Sigmoid colon (tissue), 7 donors: ENCODE data around the gene POLR2B. TPM values are rescaled to one million over a fixed set of nuclear protein-coding genes. Genes with fewer than 3 reads are reported as not detected.
A peak's percentile ranks its signal among the peaks of the same experiment; 100 is the strongest.

ENCODE experiments used
- DNase-seq: peaks from one replicate; pipeline ENCODE4 v3.0.0-alpha.2; 2019
- H3K27ac ChIP-seq, 4 donors: fragments of 200-600 bp; sonication (generic); one replicate each; pipeline ENCODE4 v1.5.1; 2016 to 2019; ENCODE audit warnings: mild to moderate bottlenecking in 1 of 4
- H3K27me3 ChIP-seq, 3 donors: fragments of 200-600 bp; sonication (generic); one replicate each; pipeline ENCODE4 v1.5.1; 2019; ENCODE audit warnings: mild to moderate bottlenecking in 1 of 3
- H3K36me3 ChIP-seq, 4 donors: fragments of 200-600 bp; sonication (generic); one replicate each; pipeline ENCODE4 v1.5.1; 2016 to 2019
- H3K4me1 ChIP-seq, 4 donors: fragments of 200-600 bp; sonication (generic); one replicate each; pipeline ENCODE4 v1.5.1; 2017 to 2019
- H3K4me3 ChIP-seq, 4 donors: fragments of 200-600 bp; sonication (generic); one replicate each; pipeline ENCODE4 v1.5.1; 2017 to 2019; ENCODE audit warnings: mild to moderate bottlenecking in 2 of 4, moderate library complexity in 1 of 4
- H3K9me3 ChIP-seq, 4 donors: fragments of 200-600 bp in 3 of 4; sonication (generic) in 3 of 4; one replicate each; pipeline versions ENCODE4 v1.5.1 to v1.6.1; 2013 to 2019
- CTCF ChIP-seq, 4 experiments: fragments of 450-650 bp in 3 of 4; fragments of 200-600 bp in 1 of 4; IDR thresholded peaks; one replicate each; pipeline ENCODE4 v1.5.1; 2016 to 2019; ENCODE audit warnings: antibody characterized with exemption in 4 of 4, mild to moderate bottlenecking in 3 of 4, moderate library complexity in 2 of 4
- EP300 ChIP-seq, 4 donors: sonication (generic); formaldehyde crosslinking; IDR thresholded peaks; one replicate each; pipeline ENCODE4 v1.6.1; 2017; ENCODE audit warnings: antibody characterized with exemption in 4 of 4
- POLR2A ChIP-seq, 2 donors: fragments of 450-650 bp; IDR thresholded peaks; one replicate each; pipeline ENCODE4 v1.6.1; 2016; ENCODE audit warnings: antibody characterized with exemption in 2 of 2, mild to moderate bottlenecking in 2 of 2, moderate library complexity in 2 of 2
- POLR2AphosphoS5 ChIP-seq, 4 donors: sonication (generic); formaldehyde crosslinking; IDR thresholded peaks; one replicate each; pipeline ENCODE4 v1.6.1; 2017; ENCODE audit warnings: antibody characterized with exemption in 4 of 4
- WGBS, 2 donors: extraction: QIAGEN DNeasy Blood & Tissue Kit; methylation state at CpG; one replicate each; pipeline ENCODE4 v1.1.7; 2013; 5-methylcytosine and 5-hydroxymethylcytosine counted together
- intact Hi-C: fragments of 100-400 bp; cut with DNase I; formaldehyde crosslinking; loops from one replicate; pipeline ENCODE4 v1.15.1; 2023
- polyA plus RNA-seq, 3 donors: library from polyadenylated mRNA; stranded (reverse); fragments of 200-250 nt; gene quantifications; one replicate each; pipeline ENCODE4 v1.2.3, GENCODE V29; 2013
- total RNA-seq, 4 donors: library from RNA; depleted of rRNA; stranded (reverse); fragments of >200 nt; gene quantifications; one replicate each; pipeline ENCODE4 v1.1.0, GENCODE V29; 2016
- donor health status: healthy with polysubstance abuse.
- donor health status: Bipolar disorder and iron deficiency.
- donor health status: healthy.

POLR2B gene
- total and polyA plus RNA-seq, 7 donors, result 21.6 to 87.8 (median 57.6) TPM

GRCh38 chr4:57034520-57034919, 55.8 kb downstream of the POLR2B start:
- H3K4me3 ChIP-seq, result no peak overlapping the region
- peaks cover 0 to 39% (median 27%) of the 10 kb centered on the region in 4 donors for H3K36me3 ChIP-seq
- 72 to 83% methylated on average over 3 of the region's 3 CpGs for WGBS, 2 donors
- intact Hi-C loops, result no loop called here
- no peak for DNase-seq
- no peaks in the 10 kb centered on the region for H3K9me3 ChIP-seq
- no peaks in the 10 kb centered on the region for H3K27me3 ChIP-seq
- H3K27ac ChIP-seq, result peak overlapping the region in 2 of 4 donors; percentile 9 to 10
- H3K4me1 ChIP-seq, result peaks cover 0 to 12% (median 5%) of the 10 kb centered on the region in 4 donors
- no peak for TF ChIP-seq CTCF (IDR thresholded peaks at IDR 0.05)

GRCh38 chr4:57037982-57038604, 59.4 kb downstream of the POLR2B start:
- no peaks in the 10 kb centered on the region for H3K9me3 ChIP-seq
- no peak overlapping the region for H3K4me3 ChIP-seq
- intact Hi-C loops, result loop anchor here (1.0 to 2.0 kb wide), 2 partner anchors 72 to 127 kb away; partner anchors contain the start of gene IGFBP7
- peak overlapping the region in 3 of 4 donors; percentile 32 to 56 (median 43) for H3K27ac ChIP-seq
- H3K4me1 ChIP-seq, result peaks cover 0 to 37% (median 15%) of the 10 kb centered on the region in 4 donors
- 32 to 46% methylated on average over 15 of the region's 15 CpGs for WGBS, 2 donors
- peaks cover 0 to 13% (median 8%) of the 10 kb centered on the region in 4 donors for H3K36me3 ChIP-seq
- TF ChIP-seq EP300 (IDR thresholded peaks at IDR 0.05) (no peak), CTCF (IDR thresholded peaks at IDR 0.05) (peak; percentile 71 to 86 (median 80)), POLR2A (IDR thresholded peaks at IDR 0.05) (no peak), POLR2AphosphoS5 (IDR thresholded peaks at IDR 0.05) (peak in 3 of 4 donors; percentile 24 to 53 (median 45))
- H3K27me3 ChIP-seq, result no peaks in the 10 kb centered on the region
- DNase-seq, result peak; percentile 82

- H3K4me1 ChIP-seq, result peaks cover 0 to 48% (median 27%) of the 10 kb centered on the region in 4 donors
- H3K27ac ChIP-seq, result peak overlapping the region in 2 of 4 donors; percentile 15 to 76
- no peak overlapping the region for H3K4me3 ChIP-seq
- no peaks in the 10 kb centered on the region for H3K9me3 ChIP-seq
- no peaks in the 10 kb centered on the region for H3K27me3 ChIP-seq
- H3K36me3 ChIP-seq, result peaks cover 0 to 9% (median 5%) of the 10 kb centered on the region in 4 donors
- no peak for DNase-seq
- TF ChIP-seq CTCF (IDR thresholded peaks at IDR 0.05) (no peak), POLR2A (IDR thresholded peaks at IDR 0.05) (no peak), EP300 (IDR thresholded peaks at IDR 0.05) (no peak), POLR2AphosphoS5 (IDR thresholded peaks at IDR 0.05) (no peak)
- WGBS, 2 donors, result 67 to 74% methylated on average over 2 of the region's 2 CpGs
- intact Hi-C loops, result loop anchor here (2.0 kb wide), 1 partner anchor 125 kb away; no protein-coding TSS in a partner anchor
Measured at GRCh38 chr4:57039345-57039744, 60.6 kb downstream of the POLR2B start.

- peaks cover 0 to 54% (median 38%) of the 10 kb centered on the region in 4 donors for H3K4me1 ChIP-seq
- DNase-seq, result no peak
- no peak overlapping the region for H3K4me3 ChIP-seq
- WGBS, 2 donors, result 61 to 76% methylated on average over 6 of the region's 6 CpGs
- intact Hi-C loops, result no loop called here
- H3K27ac ChIP-seq, result peak overlapping the region in 3 of 4 donors; percentile 1 to 76 (median 27)
- TF ChIP-seq CTCF (IDR thresholded peaks at IDR 0.05) (no peak), EP300 (IDR thresholded peaks at IDR 0.05) (no peak), POLR2A (IDR thresholded peaks at IDR 0.05) (no peak), POLR2AphosphoS5 (IDR thresholded peaks at IDR 0.05) (no peak)
- no peaks in the 10 kb centered on the region for H3K9me3 ChIP-seq
- H3K36me3 ChIP-seq, result peaks cover 0 to 9% (median 5%) of the 10 kb centered on the region in 4 donors
- no peaks in the 10 kb centered on the region for H3K27me3 ChIP-seq
Measured at GRCh38 chr4:57040510-57040909, 61.8 kb downstream of the POLR2B start.
